ENCODE measurements around the gene PRKAR1B.

Gene PRKAR1B

DNA sequence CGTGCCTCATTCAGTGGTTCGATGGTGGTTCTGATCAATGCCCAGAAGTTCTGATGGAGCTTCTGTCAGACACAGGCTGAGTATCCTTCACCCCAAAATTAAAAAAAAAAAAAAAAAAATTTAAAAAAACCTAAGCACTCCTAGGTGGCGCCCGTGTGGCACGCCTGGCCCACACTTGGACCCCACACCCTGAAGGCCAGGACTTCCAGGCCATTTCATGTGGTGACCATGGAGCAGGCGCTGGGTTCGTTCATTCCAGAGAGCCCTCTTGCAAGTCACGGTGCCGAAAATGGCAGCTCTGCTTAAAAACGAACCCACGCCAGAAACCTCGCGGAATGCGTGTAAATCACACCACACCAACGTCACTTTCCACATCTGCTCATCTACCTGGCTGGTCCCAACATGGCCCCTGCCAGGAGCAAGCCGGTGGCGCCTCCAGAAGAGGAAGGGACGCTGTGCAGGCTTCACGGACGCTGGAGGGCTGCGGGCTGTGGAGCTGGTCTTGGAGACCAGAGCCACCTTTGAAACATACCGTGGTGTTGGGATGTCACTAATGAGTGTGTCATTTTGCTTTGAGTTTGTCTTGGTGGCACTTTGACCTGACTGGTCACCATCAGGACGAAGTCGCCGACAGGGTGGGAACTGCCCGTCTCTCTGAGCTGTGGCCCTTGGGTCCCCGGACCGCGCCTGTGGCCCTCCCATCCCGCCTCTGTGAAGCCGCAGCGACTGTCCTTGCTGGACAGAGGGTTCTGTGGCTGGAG lies 46.0 kb upstream of the PRKAR1B start:
- ATAC-seq (ENCODE audit: low read depth) (no peak), DNase-seq (ENCODE audit: low spot score) (peak; percentile 42)
- Histone ChIP-seq H3K4me3 (ENCODE audit: severe bottlenecking) (no peak overlapping the region), H3K4me1 (ENCODE audit: insufficient read depth, poor library complexity, severe bottlenecking) (no peaks in the 10 kb centered on the region), H3K27ac (ENCODE audit: poor library complexity, severe bottlenecking) (no peak overlapping the region), H3K9me3 (ENCODE audit: severe bottlenecking) (no peaks in the 10 kb centered on the region), H3K27me3 (ENCODE audit: insufficient read depth, poor library complexity, severe bottlenecking) (no peaks in the 10 kb centered on the region), H3K36me3 (ENCODE audit: low read depth) (peaks cover 30% of the 10 kb centered on the region)
- TF ChIP-seq, protein P1, sequence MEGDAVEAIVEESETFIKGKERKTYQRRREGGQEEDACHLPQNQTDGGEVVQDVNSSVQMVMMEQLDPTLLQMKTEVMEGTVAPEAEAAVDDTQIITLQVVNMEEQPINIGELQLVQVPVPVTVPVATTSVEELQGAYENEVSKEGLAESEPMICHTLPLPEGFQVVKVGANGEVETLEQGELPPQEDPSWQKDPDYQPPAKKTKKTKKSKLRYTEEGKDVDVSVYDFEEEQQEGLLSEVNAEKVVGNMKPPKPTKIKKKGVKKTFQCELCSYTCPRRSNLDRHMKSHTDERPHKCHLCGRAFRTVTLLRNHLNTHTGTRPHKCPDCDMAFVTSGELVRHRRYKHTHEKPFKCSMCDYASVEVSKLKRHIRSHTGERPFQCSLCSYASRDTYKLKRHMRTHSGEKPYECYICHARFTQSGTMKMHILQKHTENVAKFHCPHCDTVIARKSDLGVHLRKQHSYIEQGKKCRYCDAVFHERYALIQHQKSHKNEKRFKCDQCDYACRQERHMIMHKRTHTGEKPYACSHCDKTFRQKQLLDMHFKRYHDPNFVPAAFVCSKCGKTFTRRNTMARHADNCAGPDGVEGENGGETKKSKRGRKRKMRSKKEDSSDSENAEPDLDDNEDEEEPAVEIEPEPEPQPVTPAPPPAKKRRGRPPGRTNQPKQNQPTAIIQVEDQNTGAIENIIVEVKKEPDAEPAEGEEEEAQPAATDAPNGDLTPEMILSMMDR (IDR thresholded peaks at IDR 0.05; ENCODE audit: poor library complexity, severe bottlenecking) = no peak

DNA sequence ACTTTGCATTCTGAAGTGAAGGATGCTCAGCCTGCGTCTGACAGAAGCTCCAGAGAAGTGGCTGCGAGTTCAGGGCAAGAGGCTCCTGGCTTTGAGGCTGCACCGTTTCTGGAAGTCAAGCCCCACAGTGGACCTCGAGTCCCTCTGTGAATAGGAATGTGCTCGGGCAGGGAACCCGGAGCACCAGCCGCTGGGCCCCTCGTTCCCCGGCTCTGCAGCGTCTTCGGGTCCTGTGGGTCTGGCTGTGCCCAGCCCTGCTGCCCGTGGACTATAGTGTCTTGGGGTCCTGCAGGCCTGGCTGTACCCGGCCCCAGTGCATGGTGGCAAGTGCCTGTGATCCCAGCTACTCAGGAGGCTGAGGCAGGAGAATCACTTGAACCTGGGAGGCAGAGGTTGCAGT lies 45.3 kb upstream of the PRKAR1B start:
- no peaks in the 10 kb centered on the region for H3K27me3 ChIP-seq (ENCODE audit: insufficient read depth, poor library complexity, severe bottlenecking)
- no peak overlapping the region for H3K4me3 ChIP-seq (ENCODE audit: severe bottlenecking)
- peaks cover 27% of the 10 kb centered on the region for H3K36me3 ChIP-seq (ENCODE audit: low read depth)
- no peaks in the 10 kb centered on the region for H3K9me3 ChIP-seq (ENCODE audit: severe bottlenecking)
- DNase-seq (ENCODE audit: low spot score) (peak; percentile 54), ATAC-seq (ENCODE audit: low read depth) (no peak)
- no peaks in the 10 kb centered on the region for H3K4me1 ChIP-seq (ENCODE audit: insufficient read depth, poor library complexity, severe bottlenecking)
- TF ChIP-seq, protein P1 (IDR thresholded peaks at IDR 0.05; ENCODE audit: poor library complexity, severe bottlenecking) = no peak
- H3K27ac ChIP-seq (ENCODE audit: poor library complexity, severe bottlenecking) = no peak overlapping the region

DNA sequence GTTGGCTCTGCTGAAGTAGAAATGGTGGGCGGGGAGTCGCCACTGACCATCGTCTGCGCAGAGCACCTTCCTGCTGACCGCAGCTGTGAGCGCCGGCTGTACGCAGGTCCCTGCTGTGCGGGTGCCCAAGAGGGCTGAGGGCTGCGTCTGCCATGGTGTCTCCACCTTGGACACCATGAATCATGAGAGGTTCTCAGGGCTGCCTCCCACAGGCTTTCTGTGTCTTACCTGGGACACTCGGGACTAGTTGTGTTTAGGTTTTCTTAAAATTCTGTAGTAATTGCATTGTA lies 44.9 kb upstream of the PRKAR1B start:
- Histone ChIP-seq H3K36me3 (ENCODE audit: low read depth) (peaks cover 23% of the 10 kb centered on the region), H3K9me3 (ENCODE audit: severe bottlenecking) (no peaks in the 10 kb centered on the region), H3K4me1 (ENCODE audit: insufficient read depth, poor library complexity, severe bottlenecking) (no peaks in the 10 kb centered on the region), H3K27me3 (ENCODE audit: insufficient read depth, poor library complexity, severe bottlenecking) (no peaks in the 10 kb centered on the region), H3K27ac (ENCODE audit: poor library complexity, severe bottlenecking) (no peak overlapping the region), H3K4me3 (ENCODE audit: severe bottlenecking) (no peak overlapping the region)
- TF ChIP-seq, protein P1 (IDR thresholded peaks at IDR 0.05; ENCODE audit: poor library complexity, severe bottlenecking) = no peak
- ATAC-seq (ENCODE audit: low read depth) = no peak
- no peak for DNase-seq (ENCODE audit: low spot score)

DNA sequence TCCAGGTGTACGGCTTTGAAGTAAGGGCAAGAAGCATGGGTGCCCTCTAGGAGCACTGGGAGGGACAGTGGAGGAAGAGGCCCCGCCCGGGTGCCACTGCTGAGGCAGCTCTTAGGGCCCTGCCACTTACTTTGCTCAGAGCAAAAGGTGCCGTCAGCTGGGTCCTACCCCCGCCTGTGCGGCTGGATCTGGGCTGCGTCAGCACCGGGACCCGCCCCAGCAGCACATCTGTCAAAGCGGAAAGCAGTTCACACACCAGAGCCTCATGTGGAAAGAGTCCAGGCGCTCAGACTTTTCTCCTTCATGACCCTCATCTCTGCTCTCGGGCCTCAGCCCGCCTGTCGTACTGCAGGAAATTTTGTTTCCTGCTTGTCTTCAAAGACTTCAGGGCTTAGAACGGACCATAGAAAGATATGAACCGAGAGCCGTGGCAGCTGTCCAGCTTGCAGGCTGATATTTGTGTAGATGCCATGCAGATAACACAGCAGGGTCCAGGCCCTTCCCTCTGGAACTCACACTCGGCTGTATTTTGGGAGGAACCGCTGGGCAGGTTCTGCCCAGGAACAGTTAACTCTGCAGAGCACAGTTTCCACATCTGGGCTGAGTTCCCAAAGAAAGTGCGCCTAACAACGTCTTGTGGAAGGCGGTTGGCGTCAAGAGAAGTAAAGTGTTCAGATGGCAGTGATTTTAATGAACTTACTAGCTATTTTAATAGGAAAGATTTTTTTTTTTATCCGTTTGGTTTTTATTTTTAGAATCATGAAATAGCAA lies 44.3 kb upstream of the PRKAR1B start:
- no peak for DNase-seq (ENCODE audit: low spot score)
- no peaks in the 10 kb centered on the region for H3K4me1 ChIP-seq (ENCODE audit: insufficient read depth, poor library complexity, severe bottlenecking)
- peaks cover 26% of the 10 kb centered on the region for H3K36me3 ChIP-seq (ENCODE audit: low read depth)
- no peak for ATAC-seq (ENCODE audit: low read depth)
- H3K9me3 ChIP-seq (ENCODE audit: severe bottlenecking) = no peaks in the 10 kb centered on the region
- TF ChIP-seq, protein P1 (IDR thresholded peaks at IDR 0.05; ENCODE audit: poor library complexity, severe bottlenecking) = no peak
- no peak overlapping the region for H3K4me3 ChIP-seq (ENCODE audit: severe bottlenecking)
- H3K27me3 ChIP-seq (ENCODE audit: insufficient read depth, poor library complexity, severe bottlenecking) = no peaks in the 10 kb centered on the region
- no peak overlapping the region for H3K27ac ChIP-seq (ENCODE audit: poor library complexity, severe bottlenecking)

DNA sequence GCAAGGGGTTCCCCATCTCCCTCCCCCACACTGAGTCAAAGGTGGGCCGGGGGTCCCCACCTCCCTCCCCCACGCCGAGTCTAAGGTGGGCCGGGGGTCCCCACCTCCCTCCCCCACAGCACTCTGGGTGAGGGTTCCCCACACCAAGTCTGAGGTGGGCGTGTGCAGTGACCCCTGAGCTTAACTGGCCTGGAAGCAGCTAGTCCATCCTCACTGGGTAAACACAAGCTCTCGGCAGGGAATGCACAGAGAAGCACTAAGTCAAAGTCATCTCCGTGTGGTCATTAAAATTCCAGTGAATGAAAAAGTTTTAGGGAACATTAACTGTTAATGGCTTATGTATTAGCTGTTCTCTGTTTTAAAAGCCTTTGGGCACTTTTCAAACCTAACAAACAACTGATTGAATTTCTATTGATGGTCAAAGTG lies 43.7 kb upstream of the PRKAR1B start:
- Histone ChIP-seq H3K27ac (ENCODE audit: poor library complexity, severe bottlenecking) (no peak overlapping the region), H3K9me3 (ENCODE audit: severe bottlenecking) (no peaks in the 10 kb centered on the region), H3K4me1 (ENCODE audit: insufficient read depth, poor library complexity, severe bottlenecking) (no peaks in the 10 kb centered on the region), H3K36me3 (ENCODE audit: low read depth) (peaks cover 26% of the 10 kb centered on the region), H3K27me3 (ENCODE audit: insufficient read depth, poor library complexity, severe bottlenecking) (no peaks in the 10 kb centered on the region), H3K4me3 (ENCODE audit: severe bottlenecking) (no peak overlapping the region)
- DNase-seq (ENCODE audit: low spot score) (no peak), ATAC-seq (ENCODE audit: low read depth) (no peak)
- TF ChIP-seq, protein P1 (IDR thresholded peaks at IDR 0.05; ENCODE audit: poor library complexity, severe bottlenecking) = no peak

Measured in RWPE2 (cell line).